GM13977 (cell line): ENCODE results near the gene ATOH8.

ENCODE experiments used
- DNase-seq: peaks from one replicate; pipeline ENCODE4 v3.0.0; 2012; ENCODE audit warnings: low spot score
- CTCF ChIP-seq: IDR thresholded peaks from 2 replicates; pipeline ENCODE4 v1.5.1; 2012; ENCODE audit warnings: mild to moderate bottlenecking, control low read depth; ENCODE audit not compliant: insufficient read depth; ENCODE audit errors: extremely low read depth, missing control alignments
- in situ Hi-C: fragments of 300-500 bp; cut with MboI; formaldehyde crosslinking; loops from one replicate; pipeline ENCODE4 v1.12.0; 2022; ENCODE audit warnings: low sequenced_read_pairs, low pct_unique_long_range_greater_than_20kb, mixed read lengths, inconsistent platforms; ENCODE audit not compliant: unreplicated experiment

ATOH8 gene

GRCh38 chr2:85730686-85731230 is 23.0 kb upstream of the ATOH8 start:
- in situ Hi-C loops: no loop called here
- DNase-seq: no peak
- TF ChIP-seq CTCF: no peak

DNA sequence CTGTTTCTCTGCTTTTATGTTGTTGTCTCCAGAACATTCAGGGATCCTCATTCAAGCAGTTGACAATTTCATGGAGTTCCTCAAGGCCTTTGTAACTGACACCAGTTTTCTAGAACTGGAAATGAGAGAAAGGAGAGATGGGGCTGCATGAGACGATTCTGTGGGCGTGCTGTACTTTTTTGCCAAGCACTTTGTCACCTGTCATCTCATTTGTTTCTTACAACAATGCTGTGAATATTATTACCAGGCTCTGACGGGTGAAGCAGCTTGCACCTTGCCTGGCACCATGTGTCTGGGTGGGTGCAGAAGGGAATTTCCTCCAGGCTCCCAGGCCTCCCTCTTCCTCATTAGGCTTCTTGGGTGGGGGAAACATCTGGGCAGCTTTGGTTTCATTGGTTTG is 22.2 kb upstream of the ATOH8 start:
- TF ChIP-seq CTCF: no peak
- in situ Hi-C loops: no loop called here
- no peak for DNase-seq

DNA sequence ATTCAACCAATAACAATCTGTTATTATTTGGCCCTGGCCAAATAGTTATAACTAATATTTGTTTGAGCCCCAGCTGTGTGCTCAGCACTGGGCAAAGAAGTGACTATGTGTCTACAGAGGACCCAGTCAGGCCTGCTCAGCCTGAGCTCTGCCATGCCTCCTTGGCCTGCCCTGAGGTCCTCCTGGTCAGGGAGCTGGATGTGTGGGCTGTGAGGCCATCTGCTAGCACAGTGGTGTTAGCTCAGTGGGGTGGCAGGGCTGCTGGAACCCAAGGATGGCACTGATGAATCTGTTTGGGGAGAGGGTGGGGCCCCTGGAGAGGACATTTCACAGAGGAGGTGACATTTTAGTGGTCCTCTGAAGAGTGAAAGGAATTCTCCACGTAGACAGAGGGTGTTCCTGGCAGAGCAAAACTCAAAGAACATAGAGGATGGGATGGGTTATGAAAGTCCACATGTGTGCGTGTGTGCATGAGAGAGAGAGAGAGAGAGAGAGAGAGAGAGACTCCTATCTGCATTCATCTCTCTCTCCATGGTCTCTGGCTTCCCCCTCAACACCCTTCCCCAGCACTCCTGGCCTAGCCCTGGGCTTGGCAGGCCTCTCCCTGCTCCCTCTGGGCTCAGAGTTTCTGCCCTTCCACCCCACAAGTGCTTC is 21.2 kb upstream of the ATOH8 start:
- TF ChIP-seq CTCF: no peak
- no peak for DNase-seq
- in situ Hi-C loops: no loop called here

- in situ Hi-C loops: no loop called here
- no peak for DNase-seq
- no peak for TF ChIP-seq CTCF
Measured at GRCh38 chr2:85733121-85733960, 20.4 kb upstream of the ATOH8 start.

GRCh38 chr2:85734015-85734414 is 19.8 kb upstream of the ATOH8 start:
- DNase-seq: no peak
- TF ChIP-seq CTCF: no peak
- in situ Hi-C loops: no loop called here

DNA sequence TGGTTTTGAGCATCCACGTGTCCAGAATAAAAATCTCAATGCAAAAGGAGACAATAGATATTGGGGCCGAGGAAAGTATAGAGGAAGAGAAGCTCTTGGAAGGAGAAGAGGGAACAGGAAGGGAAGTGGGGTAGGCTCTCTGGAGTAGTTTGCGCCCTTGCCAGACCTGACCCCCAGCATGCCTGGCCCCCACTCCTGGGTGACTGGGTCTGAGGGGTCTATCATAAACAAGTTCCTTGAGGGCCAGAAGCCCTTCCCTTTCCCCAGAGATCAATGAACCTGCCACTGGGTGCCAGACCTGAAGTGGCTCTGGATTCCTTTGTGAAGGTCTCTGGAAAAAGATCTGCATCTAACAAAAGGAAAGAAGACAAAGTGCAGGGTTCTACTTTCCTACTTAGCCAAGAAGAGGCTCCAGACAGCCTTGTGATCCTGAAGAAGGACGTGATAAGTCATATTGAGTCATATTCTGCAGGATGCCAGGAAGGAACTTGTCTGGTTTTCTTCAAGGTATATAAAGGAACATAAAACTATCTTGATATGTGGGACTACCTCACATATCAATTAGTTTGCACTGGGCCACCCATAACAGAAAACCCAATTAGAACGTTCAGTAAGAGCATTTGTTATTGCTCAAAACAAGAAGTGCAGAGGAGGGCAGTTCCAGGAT is 18.7 kb upstream of the ATOH8 start:
- DNase-seq: no peak
- in situ Hi-C loops: loop anchor here (5.0 kb wide), 1 partner anchor 77 kb away; no protein-coding TSS in a partner anchor
- no peak for TF ChIP-seq CTCF
